GM19025 (cell line): Measurements from ENCODE around the gene TMEM150C.
"Not testable (repeated sequence)": the region's sequence is repeated elsewhere in the genome, so short reads cannot be mapped to it uniquely, and the experiment has no call there.

ENCODE experiments used
- ATAC-seq: cut with Tn5 transposase; IDR thresholded peaks from one replicate; pipeline ENCODE4 v1.9.1; 2021; ENCODE audit warnings: mild to moderate bottlenecking, low read depth, moderate library complexity; ENCODE audit not compliant: unreplicated experiment

Gene TMEM150C

GRCh38 chr4:82569727-82570126, 7.9 kb upstream of the TMEM150C start:
- no peak for ATAC-seq

GRCh38 chr4:82569076-82569475, 7.3 kb upstream of the TMEM150C start:
- ATAC-seq: no peak

GRCh38 chr4:82567444-82567843, 5.7 kb upstream of the TMEM150C start:
- no peak for ATAC-seq

- no peak for ATAC-seq
These were observed 721 bp upstream of the TMEM150C start for GRCh38 chr4:82562564-82562854.

GRCh38 chr4:82560853-82561785, 669 bp downstream of the TMEM150C start:
- no peak for ATAC-seq

- no peak for ATAC-seq
These were observed 2.1 kb downstream of the TMEM150C start for GRCh38 chr4:82559735-82560120.

GRCh38 chr4:82559090-82559734, 2.6 kb downstream of the TMEM150C start:
- not testable (repeated sequence) for ATAC-seq

GRCh38 chr4:82555276-82555675, 6.5 kb downstream of the TMEM150C start:
- ATAC-seq: no peak

- ATAC-seq: no peak
These were observed 8.8 kb downstream of the TMEM150C start for GRCh38 chr4:82553020-82553419.

GRCh38 chr4:82551734-82552133, 10.1 kb downstream of the TMEM150C start:
- no peak for ATAC-seq

- not testable (repeated sequence) for ATAC-seq
These were observed 13.9 kb downstream of the TMEM150C start for GRCh38 chr4:82547850-82548249.

GRCh38 chr4:82543131-82543530, 18.7 kb downstream of the TMEM150C start:
- ATAC-seq: no peak

GRCh38 chr4:82542642-82543041, 19.1 kb downstream of the TMEM150C start:
- no peak for ATAC-seq

- no peak for ATAC-seq
These were observed 32.5 kb downstream of the TMEM150C start for GRCh38 chr4:82529322-82529721.

- ATAC-seq: no peak
These were observed 32.9 kb downstream of the TMEM150C start for GRCh38 chr4:82528868-82529267.

GRCh38 chr4:82528074-82528473, 33.7 kb downstream of the TMEM150C start:
- ATAC-seq: no peak

GRCh38 chr4:82525307-82525911, 36.4 kb downstream of the TMEM150C start:
- no peak for ATAC-seq

GRCh38 chr4:82524570-82525152, 37.1 kb downstream of the TMEM150C start:
- no peak for ATAC-seq

- ATAC-seq: no peak
These were observed 38.6 kb downstream of the TMEM150C start for GRCh38 chr4:82523179-82523578.

- ATAC-seq: no peak
These were observed 39.3 kb downstream of the TMEM150C start for GRCh38 chr4:82522472-82522871.

- ATAC-seq: no peak
These were observed 40.5 kb downstream of the TMEM150C start for GRCh38 chr4:82521283-82521682.
